Activated T-helper 9 cell treated with anti-CD3 and anti-CD28 coated beads, Interleukin-2, amount 50 U/mL, for 16 hours (primary cell): ENCODE measurements around the gene UPK3B.
A peak's percentile ranks its signal among the peaks of the same experiment; 100 is the strongest.
"Not testable (repeated sequence)": the region's sequence is repeated elsewhere in the genome, so short reads cannot be mapped to it uniquely, and the experiment has no call there.

Experiments
- DNase-seq: peaks from one replicate; pipeline ENCODE4 v3.0.0-alpha.2; 2020; ENCODE audit warnings: low read depth

The UPK3B gene

GRCh38 chr7:76509931-76510877 lies at the start of gene UPK3B:
Gene UPK3B (plus strand): TSS chr7:76510552. CDS start chr7:76510653, 101 bp downstream.
- no peak for DNase-seq

DNA sequence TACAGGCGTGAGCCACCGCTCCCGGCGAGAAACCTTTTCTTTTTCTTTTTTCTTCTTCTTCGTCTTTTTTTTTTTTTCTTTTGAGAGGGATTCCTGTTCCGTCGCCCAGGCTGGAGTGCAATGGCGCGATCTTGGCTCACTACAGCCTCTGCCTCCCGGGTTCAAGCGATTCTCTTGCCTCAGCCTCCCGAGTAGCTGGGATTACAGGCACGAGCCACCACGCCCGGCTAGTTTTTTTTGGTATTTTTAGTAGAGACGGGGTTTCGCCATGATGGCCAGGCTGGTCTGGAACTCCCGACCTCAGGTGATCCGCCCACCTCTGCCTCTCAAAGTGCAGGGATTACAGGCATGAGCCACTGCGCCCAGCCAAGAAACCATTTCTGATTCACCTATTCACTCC lies 49.6 kb upstream of the UPK3B start:
- not testable (repeated sequence) for DNase-seq

- DNase-seq = peak; percentile 27
Measured at GRCh38 chr7:76461464-76462101, 48.8 kb upstream of the UPK3B start, which contains the start of gene DTX2. Gene DTX2 (plus strand): TSS chr7:76461709. CDS start chr7:76480510, 18,801 bp downstream.

DNA sequence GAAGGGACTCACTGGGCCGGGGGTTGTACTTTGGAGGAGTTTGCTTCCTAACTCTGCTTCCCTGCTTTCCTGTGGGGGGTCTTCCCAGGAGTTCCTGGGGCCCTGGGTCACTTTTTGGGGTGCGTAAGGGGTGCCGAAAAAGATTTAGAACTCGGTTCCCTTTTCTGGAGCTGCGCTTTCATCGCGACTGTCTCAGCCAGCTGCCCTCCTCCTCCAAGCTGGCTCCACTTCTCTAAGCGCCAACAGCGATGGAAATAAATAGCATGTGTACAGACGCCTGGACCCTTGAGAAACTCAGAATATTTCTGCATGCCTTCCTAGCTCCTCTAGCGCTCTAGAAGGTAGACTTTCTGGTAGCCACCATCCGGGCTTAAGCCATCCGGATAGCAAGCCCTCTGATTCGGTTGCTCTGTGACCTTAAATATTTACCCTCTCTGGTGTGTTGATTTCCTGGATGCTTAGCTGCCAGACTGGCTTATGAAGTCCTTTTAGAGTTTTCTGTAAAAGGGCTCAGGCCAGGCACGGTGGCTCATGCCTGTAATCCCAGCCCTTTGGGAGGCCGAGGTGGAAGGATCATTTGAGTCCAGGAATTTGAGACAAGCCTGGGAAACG lies 48.0 kb upstream of the UPK3B start:
- not testable (repeated sequence) for DNase-seq

DNA sequence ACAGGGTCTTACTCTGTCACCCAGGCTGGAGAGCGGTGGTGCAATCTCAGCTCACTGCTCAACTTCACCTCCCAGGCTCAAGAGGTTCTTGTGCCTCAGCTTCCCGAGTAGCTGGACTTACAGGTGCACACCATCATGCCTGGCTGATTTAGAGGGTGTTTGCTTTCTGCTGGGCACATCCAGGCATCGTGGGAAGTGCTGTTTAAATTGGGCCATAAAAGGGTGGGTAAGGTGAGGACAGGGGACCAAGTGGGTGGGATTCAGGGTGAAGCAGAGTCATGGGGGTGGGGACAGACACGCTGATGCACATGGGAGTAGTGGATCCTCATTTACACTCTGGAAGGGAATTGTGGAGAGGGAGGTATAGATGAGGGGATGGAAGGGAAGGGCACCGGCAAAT lies 45.4 kb upstream of the UPK3B start:
- DNase-seq = not testable (repeated sequence)

- not testable (repeated sequence) for DNase-seq
Measured at GRCh38 chr7:76465950-76466349, 44.4 kb upstream of the UPK3B start.

DNA sequence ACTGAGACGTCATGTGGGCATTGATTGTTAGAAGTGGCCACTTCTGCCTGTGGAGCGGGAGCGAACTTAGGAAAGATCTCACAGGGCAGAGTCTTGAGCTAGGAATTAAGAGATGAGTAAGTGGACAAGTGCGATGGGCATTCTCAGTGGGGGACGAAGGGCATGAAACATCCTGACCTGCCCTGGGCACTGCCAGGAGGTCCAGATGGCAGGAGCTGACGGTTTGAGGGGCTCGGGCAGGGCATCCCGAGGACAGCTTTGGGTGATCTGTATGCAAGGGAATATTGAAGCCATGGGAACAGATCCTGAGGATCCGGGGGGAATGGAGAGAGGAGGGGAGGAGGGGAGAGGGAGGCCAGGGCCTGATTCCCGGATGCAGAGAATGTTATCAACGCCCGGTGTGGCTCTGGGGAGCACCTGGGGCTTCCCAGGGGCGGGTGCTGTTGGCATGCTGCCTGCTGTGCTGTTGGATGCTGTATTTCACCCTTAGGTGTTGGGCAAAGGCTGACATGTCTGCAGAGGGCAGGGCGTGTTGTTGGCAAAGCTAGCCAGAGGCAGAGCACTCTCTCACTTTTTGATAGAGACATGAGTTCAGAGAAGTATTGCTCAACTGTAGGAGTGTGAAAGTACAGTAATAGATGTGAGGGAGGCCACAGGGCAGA lies 42.5 kb upstream of the UPK3B start:
- not testable (repeated sequence) for DNase-seq

GRCh38 chr7:76471556-76472221 lies 38.7 kb upstream of the UPK3B start:
- DNase-seq = not testable (repeated sequence)

GRCh38 chr7:76473097-76473496 lies 37.3 kb upstream of the UPK3B start:
- DNase-seq = not testable (repeated sequence)

- DNase-seq = not testable (repeated sequence)
Measured at GRCh38 chr7:76476280-76476679, 34.1 kb upstream of the UPK3B start.

GRCh38 chr7:76476742-76477474 lies 33.4 kb upstream of the UPK3B start:
- not testable (repeated sequence) for DNase-seq

GRCh38 chr7:76479628-76480027 lies 30.7 kb upstream of the UPK3B start:
- DNase-seq = not testable (repeated sequence)

GRCh38 chr7:76480403-76481253 lies 29.7 kb upstream of the UPK3B start:
- DNase-seq = not testable (repeated sequence)

DNA sequence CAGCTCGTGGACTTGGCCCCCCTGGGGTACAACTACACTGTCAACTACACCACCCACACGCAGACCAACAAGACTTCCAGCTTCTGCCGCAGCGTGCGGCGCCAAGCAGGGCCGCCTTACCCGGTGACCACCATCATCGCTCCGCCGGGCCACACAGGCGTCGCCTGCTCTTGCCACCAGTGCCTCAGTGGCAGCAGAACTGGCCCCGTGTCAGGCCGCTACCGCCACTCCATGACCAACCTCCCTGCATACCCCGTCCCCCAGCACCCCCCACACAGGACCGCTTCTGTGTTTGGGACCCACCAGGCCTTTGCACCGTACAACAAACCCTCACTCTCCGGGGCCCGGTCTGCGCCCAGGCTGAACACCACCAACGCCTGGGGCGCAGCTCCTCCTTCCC lies 27.7 kb upstream of the UPK3B start:
- not testable (repeated sequence) for DNase-seq

DNA sequence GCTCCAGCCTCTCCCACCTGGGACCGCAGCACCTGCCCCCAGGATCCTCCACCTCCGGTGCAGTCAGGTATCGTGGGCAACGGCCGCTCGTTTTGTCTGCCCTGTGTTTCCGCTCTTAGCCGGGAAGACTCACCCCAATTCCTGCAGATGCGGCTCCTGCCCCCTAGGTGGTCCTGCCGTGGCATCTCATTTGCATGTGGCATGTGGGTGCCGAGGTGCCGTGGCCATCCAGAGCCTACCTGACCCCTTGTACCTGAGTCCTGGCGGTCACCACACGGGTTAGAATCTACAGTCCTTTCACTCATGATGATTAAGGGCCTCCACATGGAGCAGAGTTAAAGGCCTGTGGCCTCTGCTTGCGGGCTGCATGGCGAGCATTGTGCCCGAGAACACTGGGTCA lies 27.3 kb upstream of the UPK3B start:
- DNase-seq = not testable (repeated sequence)

GRCh38 chr7:76484456-76484855 lies 25.9 kb upstream of the UPK3B start:
- DNase-seq = not testable (repeated sequence)

DNA sequence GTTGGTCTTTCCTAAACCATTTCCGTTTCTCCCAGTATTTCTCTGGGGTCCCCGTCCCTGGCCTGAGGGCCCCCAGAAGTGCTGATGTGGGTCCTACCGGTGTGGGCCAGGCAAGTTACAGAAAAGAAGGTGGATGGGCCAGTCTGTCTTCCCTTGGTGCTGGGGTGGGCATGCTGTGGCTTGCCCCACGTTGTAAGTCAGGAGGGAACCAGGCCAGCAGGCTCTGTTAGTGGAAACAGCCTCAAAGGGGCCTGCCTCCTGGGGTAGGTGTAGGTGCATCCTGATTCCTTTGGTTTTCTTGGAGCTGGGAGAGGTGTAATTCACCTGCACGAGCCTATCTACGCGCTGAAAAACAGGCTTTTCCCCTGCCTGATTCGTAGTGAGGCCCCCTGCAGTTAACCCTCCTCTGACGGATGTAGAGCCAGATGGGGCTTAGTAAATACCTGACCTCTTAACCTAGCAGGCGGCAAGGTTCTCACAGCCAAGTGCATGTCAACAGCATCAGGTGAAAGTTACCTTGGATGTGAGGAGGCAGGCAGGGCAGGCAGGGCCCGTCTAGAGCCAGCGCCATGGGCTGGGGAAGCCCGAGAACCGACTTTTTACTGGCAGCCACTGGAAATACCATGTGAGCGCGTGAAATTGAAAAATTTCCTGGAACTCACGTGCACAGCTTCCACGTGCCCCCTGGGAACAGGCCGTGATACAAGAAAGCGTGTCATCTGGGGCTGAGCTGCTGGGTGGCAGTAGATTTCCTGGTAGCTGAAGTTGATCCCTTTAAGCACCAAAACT lies 24.3 kb upstream of the UPK3B start:
- not testable (repeated sequence) for DNase-seq

GRCh38 chr7:76486618-76487017 lies 23.7 kb upstream of the UPK3B start:
- DNase-seq = not testable (repeated sequence)

DNA sequence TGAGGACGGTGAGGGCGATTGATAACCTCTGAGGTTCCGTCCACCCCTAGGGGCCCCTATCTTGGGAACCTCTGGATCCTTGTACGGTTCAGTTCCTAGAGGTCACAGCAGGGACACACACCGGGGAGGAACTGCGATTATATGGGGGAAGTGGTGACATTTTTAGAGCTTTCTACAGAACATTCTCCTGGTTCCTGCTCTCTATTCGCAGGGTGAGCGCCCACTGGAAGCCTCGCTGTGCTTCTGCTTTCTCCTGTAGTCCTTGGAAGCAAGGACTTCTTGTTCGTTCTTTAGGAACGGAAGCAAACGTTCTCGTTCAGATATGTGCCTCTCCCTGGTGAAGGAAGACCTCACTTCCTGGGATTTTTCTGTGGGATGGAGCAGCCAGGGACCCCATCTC lies 22.4 kb upstream of the UPK3B start:
- DNase-seq = not testable (repeated sequence)
